HepG2 (cell line): ENCODE results near the gene ANP32B. TPM values are rescaled to one million over a fixed set of nuclear protein-coding genes. Genes with fewer than 3 reads are reported as not detected.

Experiments used
- NCOA1 ChIP-seq: sonication (generic); formaldehyde crosslinking; IDR thresholded peaks from 2 replicates; pipeline ENCODE4 v1.9.0; 2021; ENCODE audit warnings: missing genetic modification reagents
- NKX3-1 ChIP-seq: sonication (generic); formaldehyde crosslinking; IDR thresholded peaks from 2 replicates; pipeline ENCODE4 v1.5.0; 2020; ENCODE audit warnings: missing genetic modification reagents
- PATZ1 ChIP-seq: sonication (generic); formaldehyde crosslinking; IDR thresholded peaks from 2 replicates; pipeline ENCODE4 v1.4.0; 2020; ENCODE audit warnings: missing genetic modification reagents
- PRMT3 ChIP-seq: sonication (generic); formaldehyde crosslinking; IDR thresholded peaks from 2 replicates; pipeline ENCODE4 v1.8.1; 2022; ENCODE audit warnings: low read depth, mild to moderate bottlenecking, moderate library complexity, missing genetic modification reagents, borderline replicate concordance
- RERE ChIP-seq: IDR thresholded peaks from 2 replicates; pipeline ENCODE4 v1.6.1; 2016; ENCODE audit warnings: low read depth, missing genetic modification reagents, missing compliant biosample characterization
- SIN3A ChIP-seq: IDR thresholded peaks from 2 replicates; pipeline ENCODE4 v1.6.1; 2011; ENCODE audit warnings: low read depth, mild to moderate bottlenecking, control low read depth, low read length, borderline replicate concordance
- ZBTB40 ChIP-seq, 2 experiments: fragments of 450-650 bp in 1 of 2; sonication (generic) in 1 of 2; formaldehyde crosslinking in 1 of 2; IDR thresholded peaks; 2 replicates each; pipeline versions ENCODE4 v1.6.1 to v1.8.0; 2016 to 2022; ENCODE audit warnings: antibody characterized with exemption in 1 of 2, mild to moderate bottlenecking in 1 of 2, missing genetic modification reagents in 1 of 2
- ZFP36L1 ChIP-seq: sonication (generic); formaldehyde crosslinking; IDR thresholded peaks from 2 replicates; pipeline ENCODE4 v1.8.0; 2022; ENCODE audit warnings: mild to moderate bottlenecking, missing genetic modification reagents, moderate library complexity
- ZNF446 ChIP-seq: sonication (generic); formaldehyde crosslinking; IDR thresholded peaks from 2 replicates; pipeline ENCODE4 v1.5.0; 2020; ENCODE audit warnings: mild to moderate bottlenecking, missing genetic modification reagents
- ZNF564 ChIP-seq: sonication (generic); formaldehyde crosslinking; IDR thresholded peaks from 2 replicates; pipeline ENCODE4 v1.8.1; 2023; ENCODE audit warnings: mild to moderate bottlenecking, missing genetic modification reagents
- polyA plus RNA-seq, 8 experiments: library from polyadenylated mRNA; depleted of rRNA in 3 of 8; stranded (reverse) in 7 of 8; unstranded in 1 of 8; fragments of >200 nt; fragmentation: Illumina TruSeq in 4 of 8; extraction: Trizol in 4 of 8; gene quantifications; 2 replicates each; pipeline versions ENCODE4 v1.2.1 to v1.2.3, GENCODE V29; 2011 to 2016; ENCODE audit warnings: low read depth in 4 of 8, missing spikeins in 1 of 8, mixed read lengths in 1 of 8; ENCODE audit not compliant: insufficient read depth in 1 of 8
- total RNA-seq, 5 experiments: library from RNA; depleted of rRNA; stranded (reverse); fragments of >200 nt; fragmentation: Illumina TruSeq; extraction: Trizol; gene quantifications; 2 replicates each; pipeline ENCODE4 v1.2.3, GENCODE V29; 2016; ENCODE audit warnings: low read depth in 1 of 5

ANP32B gene
- total and polyA plus RNA-seq, 2 of the 13 experiments (the other 11 are each of a cell fraction or from before 2014, with no cell fraction given), result 22.1 to 37.5 TPM

- TF ChIP-seq ZBTB40 (IDR thresholded peaks at IDR 0.05) (no peak), ZBTB40 (CRISPR knock-in tag; IDR thresholded peaks at IDR 0.05) (peak; percentile 31; the same call in 1 of the 2 replicates), ZFP36L1 (CRISPR knock-in tag) (no peak; the same call in 1 of the 2 replicates), ZNF564 (peak; percentile 47; the same call in 1 of the 2 replicates), SIN3A (no peak), PATZ1 (CRISPR knock-in tag) (peak; percentile 49), RERE (CRISPR knock-in tag) (no peak), PRMT3 (CRISPR knock-in tag) (0 out of 2 replicates have a peak, but pooled peaks have one; percentile 48), ZNF446 (CRISPR knock-in tag) (peak; percentile 53; the same call in 1 of the 2 replicates), NKX3-1 (peak; percentile 62; the same call in 1 of the 2 replicates), NCOA1 (no peak)
Measured at GRCh38 chr9:97984188-97985057, 1.3 kb downstream of the ANP32B start (continued).
